KMS-11 (cell line): ENCODE data around the gene CRELD2.

ENCODE experiments used
- H2AFZ ChIP-seq: fragments of 200-600 bp; sonication (generic); 2 replicates; pipeline ENCODE4 v1.6.1; 2016; ENCODE audit warnings: antibody characterized with exemption, mixed run types, low read depth
- H3K27ac ChIP-seq: fragments of 200-600 bp; sonication (generic); 2 replicates; pipeline ENCODE4 v1.6.1; 2016; ENCODE audit warnings: mild to moderate bottlenecking, mixed run types
- H3K27me3 ChIP-seq: fragments of 200-600 bp; sonication (generic); 2 replicates; pipeline ENCODE4 v1.6.1; 2017; ENCODE audit warnings: mild to moderate bottlenecking, low read depth, mixed run types, moderate library complexity; ENCODE audit not compliant: insufficient read depth
- H3K36me3 ChIP-seq: fragments of 200-600 bp; sonication (generic); 2 replicates; pipeline ENCODE4 v1.6.1; 2017; ENCODE audit warnings: mild to moderate bottlenecking, mixed run types; ENCODE audit not compliant: insufficient read depth
- H3K4me1 ChIP-seq: fragments of 200-600 bp; sonication (generic); 2 replicates; pipeline ENCODE4 v1.6.1; 2016; ENCODE audit warnings: mild to moderate bottlenecking, low read depth, mixed run types; ENCODE audit not compliant: poor library complexity, severe bottlenecking
- H3K4me2 ChIP-seq: fragments of 200-600 bp; sonication (generic); 2 replicates; pipeline ENCODE4 v1.7.0; 2016; ENCODE audit warnings: mild to moderate bottlenecking, mixed run types
- H3K4me3 ChIP-seq: fragments of 200-600 bp; sonication (generic); IDR thresholded peaks from 2 replicates; pipeline ENCODE4 v1.6.1; 2017; ENCODE audit warnings: low read depth, low read length, mixed read lengths; ENCODE audit not compliant: insufficient read depth
- H3K79me2 ChIP-seq: fragments of 200-600 bp; sonication (generic); 2 replicates; pipeline ENCODE4 v1.6.1; 2016; ENCODE audit warnings: low read depth, mixed run types; ENCODE audit not compliant: insufficient read depth
- H3K9ac ChIP-seq: fragments of 200-600 bp; sonication (generic); 2 replicates; pipeline ENCODE4 v1.6.1; 2016; ENCODE audit warnings: mild to moderate bottlenecking, mixed run types
- H4K20me1 ChIP-seq: fragments of 200-600 bp; sonication (generic); 2 replicates; pipeline ENCODE4 v1.6.1; 2016; ENCODE audit warnings: mild to moderate bottlenecking, mixed run types; ENCODE audit not compliant: insufficient read depth
- CTCF ChIP-seq: fragments of 200-600 bp; sonication (generic); conservative IDR thresholded peaks from 2 replicates; pipeline ENCODE4 v1.6.1; 2017; ENCODE audit warnings: low read depth, mild to moderate bottlenecking, antibody characterized with exemption, low read length, moderate library complexity, mixed read lengths

Gene CRELD2

DNA sequence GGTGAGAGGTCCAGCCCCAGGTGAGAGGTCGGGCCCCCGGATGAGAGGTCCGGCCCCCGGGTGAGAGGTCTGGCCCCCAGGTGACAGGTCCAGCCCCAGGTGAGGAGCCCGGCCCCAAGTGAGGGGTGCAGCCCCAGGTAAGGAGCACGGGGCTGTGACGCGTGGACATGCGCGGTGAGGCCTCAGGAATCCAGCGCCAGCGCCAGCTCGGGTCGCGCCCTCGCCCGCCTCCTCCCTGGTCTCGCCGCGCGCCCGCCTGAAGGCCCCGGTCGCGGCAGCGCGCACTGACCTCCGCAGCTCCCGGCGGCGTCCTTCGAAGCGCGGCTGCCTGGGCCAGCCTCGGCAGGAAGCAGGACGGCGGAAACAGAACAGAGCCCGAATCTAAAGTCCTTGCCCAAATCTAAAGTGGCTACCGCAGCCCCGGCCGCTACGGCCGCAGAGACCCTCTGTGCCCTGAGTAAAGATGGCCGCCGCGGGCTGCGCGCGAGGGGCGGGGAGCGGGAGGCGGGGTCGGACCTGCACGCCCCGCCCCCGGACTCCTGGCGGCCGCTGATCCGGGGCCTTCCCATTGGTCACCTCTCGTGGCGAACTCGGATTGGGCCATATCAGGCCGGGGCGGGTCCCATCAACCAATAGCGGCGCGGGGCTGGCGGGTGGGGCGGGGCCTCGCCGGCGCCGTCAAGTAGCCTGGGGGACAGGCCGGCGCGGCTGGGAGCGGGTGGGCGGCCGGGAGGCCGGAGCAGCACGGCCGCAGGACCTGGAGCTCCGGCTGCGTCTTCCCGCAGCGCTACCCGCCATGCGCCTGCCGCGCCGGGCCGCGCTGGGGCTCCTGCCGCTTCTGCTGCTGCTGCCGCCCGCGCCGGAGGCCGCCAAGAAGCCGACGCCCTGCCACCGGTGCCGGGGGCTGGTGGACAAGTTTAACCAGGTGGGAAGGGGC, at the start of gene CRELD2, which contains the start of gene ALG12:
Gene CRELD2, plus strand, starts transcription at position 661 of the 937 bp plus-strand sequence. Its CDS starts 136 bp downstream, at position 797.
Gene ALG12, minus strand, starts transcription at position 465 of the 937 bp plus-strand sequence. CDS start 4,673 bp downstream, outside the sequence.
- Histone ChIP-seq H3K79me2 (no peaks in the 10 kb centered on the region), H3K4me1 (peaks cover 5% of the 10 kb centered on the region), H4K20me1 (no peaks in the 10 kb centered on the region), H3K27ac (peak within 1 kb of the TSS; percentile 65), H3K27me3 (no peaks in the 10 kb centered on the region), H3K4me3 (no peak within 1 kb of the TSS), H3K36me3 (no peaks in the 10 kb centered on the region), H3K4me2 (peak within 1 kb of the TSS; percentile 57), H2AFZ (peak within 1 kb of the TSS; percentile 64; the same call in 1 of the 2 replicates), H3K9ac (peak within 1 kb of the TSS; percentile 79)
- TF ChIP-seq CTCF, result no peak

GRCh38 chr22:49869086-49869830, 49.2 kb upstream of the CRELD2 start:
- no peak overlapping the region for H3K9ac ChIP-seq
- no peaks in the 10 kb centered on the region for H4K20me1 ChIP-seq
- peaks cover 48% of the 10 kb centered on the region for H3K79me2 ChIP-seq
- peaks cover 6% of the 10 kb centered on the region for H3K4me1 ChIP-seq
- no peak overlapping the region for H3K27ac ChIP-seq
- H3K4me2 ChIP-seq, result no peak overlapping the region
- no peak overlapping the region for H2AFZ ChIP-seq
- no peaks in the 10 kb centered on the region for H3K27me3 ChIP-seq
- no peaks in the 10 kb centered on the region for H3K36me3 ChIP-seq
- no peak overlapping the region for H3K4me3 ChIP-seq
- no peak for TF ChIP-seq CTCF

DNA sequence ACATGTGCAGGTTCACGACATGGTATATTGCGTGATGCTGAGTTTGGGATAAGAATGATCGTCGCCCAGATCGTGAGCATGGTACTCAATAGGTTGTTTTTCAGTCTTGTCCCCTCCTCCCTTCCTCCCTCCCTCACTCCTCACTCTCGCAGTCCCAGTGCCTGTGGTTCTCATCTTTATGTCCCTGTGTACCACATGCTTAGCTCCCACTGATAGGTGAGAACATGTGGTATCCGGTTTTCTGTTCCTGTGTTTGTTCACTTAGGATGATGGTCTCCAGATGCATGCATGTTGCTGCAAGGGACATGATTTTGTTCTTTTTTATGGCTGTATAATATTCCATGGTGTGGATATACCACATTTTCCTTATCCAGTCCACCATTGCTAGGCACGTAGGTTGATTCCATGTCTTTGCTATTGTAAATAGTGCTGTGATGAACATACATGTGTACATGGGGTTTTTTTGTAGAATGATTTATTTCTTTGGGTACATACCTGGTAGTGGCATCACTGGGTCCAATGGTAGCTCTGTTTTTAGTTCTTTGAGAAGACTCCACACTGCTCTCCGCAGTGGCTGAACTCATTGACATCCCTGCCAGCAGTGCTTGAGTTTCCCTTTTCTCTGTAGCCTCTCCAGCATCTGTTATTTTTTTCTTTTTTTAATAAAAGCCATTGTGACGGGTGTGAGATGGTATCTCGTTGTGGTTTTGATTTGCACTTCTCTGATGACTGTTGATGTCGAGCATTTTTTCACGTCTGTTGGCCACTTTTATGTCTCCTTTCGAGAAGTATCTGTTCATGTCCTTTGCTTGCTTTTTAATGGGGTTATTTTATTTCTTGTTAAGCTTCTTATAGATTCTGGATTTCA, 48.4 kb upstream of the CRELD2 start:
- Histone ChIP-seq H3K9ac (no peak overlapping the region), H3K4me3 (no peak overlapping the region), H3K4me2 (no peak overlapping the region), H4K20me1 (no peaks in the 10 kb centered on the region), H2AFZ (no peak overlapping the region), H3K79me2 (peaks cover 45% of the 10 kb centered on the region), H3K36me3 (no peaks in the 10 kb centered on the region), H3K27ac (no peak overlapping the region), H3K4me1 (peaks cover 6% of the 10 kb centered on the region), H3K27me3 (no peaks in the 10 kb centered on the region)
- TF ChIP-seq CTCF, result no peak

DNA sequence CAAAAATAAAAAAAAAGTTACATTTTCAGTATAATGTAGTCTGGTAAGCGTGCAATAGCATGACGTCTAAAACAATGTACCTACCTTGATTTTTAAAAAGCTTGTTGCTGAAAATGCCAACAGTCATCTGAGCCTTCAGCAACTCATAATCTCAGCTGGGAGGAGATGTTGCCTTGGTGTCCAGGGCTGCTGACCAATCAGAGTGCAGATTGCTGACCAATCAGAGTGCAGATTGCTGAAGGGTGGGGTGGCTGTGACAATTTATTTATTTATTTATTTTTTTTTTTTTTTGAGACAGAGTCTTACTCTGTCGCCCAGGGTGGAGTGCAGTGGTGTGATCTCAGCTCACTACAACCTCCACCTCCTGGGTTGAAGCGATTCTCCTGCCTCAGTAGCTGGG, 47.0 kb upstream of the CRELD2 start:
- Histone ChIP-seq H4K20me1 (no peaks in the 10 kb centered on the region), H3K4me3 (no peak overlapping the region), H2AFZ (no peak overlapping the region), H3K79me2 (peaks cover 41% of the 10 kb centered on the region), H3K4me2 (no peak overlapping the region), H3K4me1 (peaks cover 3% of the 10 kb centered on the region), H3K27me3 (no peaks in the 10 kb centered on the region), H3K9ac (no peak overlapping the region), H3K36me3 (no peaks in the 10 kb centered on the region), H3K27ac (no peak overlapping the region)
- no peak for TF ChIP-seq CTCF
